ENCODE measurements around the gene ANP32E.
"Not testable (repeated sequence)": the region's sequence is repeated elsewhere in the genome, so short reads cannot be mapped to it uniquely, and the experiment has no call there.

Gene ANP32E

GRCh38 chr1:150213170-150214098 lies 22.5 kb downstream of the ANP32E start:
- DNase-seq, result peak; percentile 61 to 95 (median 91)

- no peak for DNase-seq
Measured at GRCh38 chr1:150212070-150212469, 23.8 kb downstream of the ANP32E start.

- DNase-seq, result peak in 2 of 14 donors; percentile 5 to 89
Measured at GRCh38 chr1:150210706-150211105, 25.2 kb downstream of the ANP32E start.

- DNase-seq, result peak in 1 of 14 donors; percentile 84
Measured at GRCh38 chr1:150210091-150210490, 25.8 kb downstream of the ANP32E start.

GRCh38 chr1:150208460-150208859 lies 27.5 kb downstream of the ANP32E start:
- not testable (repeated sequence) for DNase-seq

GRCh38 chr1:150207281-150207971 lies 28.5 kb downstream of the ANP32E start:
- DNase-seq, result peak in 1 of 14 donors; percentile 87

GRCh38 chr1:150196417-150196816 lies 39.5 kb downstream of the ANP32E start:
- DNase-seq, result no peak

DNA sequence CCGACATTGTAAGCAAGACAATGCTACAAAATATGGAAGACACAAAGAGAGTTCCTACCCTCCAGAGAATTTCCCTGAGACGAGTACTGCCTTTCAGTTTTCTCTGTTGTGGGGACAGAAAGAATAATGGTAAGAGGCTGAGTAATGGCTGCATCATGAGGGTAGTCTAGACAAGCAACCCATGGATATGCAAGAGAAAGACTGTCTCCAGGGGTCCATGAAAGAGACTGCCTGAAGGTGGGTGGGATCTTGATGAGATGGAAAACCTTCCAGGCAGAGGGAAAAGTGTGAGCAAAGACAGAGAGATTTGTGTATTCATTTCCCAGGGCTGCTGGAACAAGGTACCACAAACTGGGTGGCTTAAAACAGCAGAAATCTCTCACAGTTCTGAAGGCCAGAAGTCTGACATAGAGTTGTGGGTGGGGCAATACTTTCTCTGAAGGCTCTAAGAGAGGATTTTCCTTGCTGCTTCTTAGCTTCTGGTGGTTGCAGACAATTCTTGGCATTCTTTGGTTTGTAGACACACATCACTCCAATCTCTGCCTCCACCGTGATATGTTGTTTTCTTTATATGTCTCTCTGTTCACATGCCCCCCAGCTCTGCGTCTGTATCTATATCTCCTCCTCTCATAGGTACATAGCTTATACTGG lies 41.4 kb downstream of the ANP32E start:
- DNase-seq, result no peak

DNA sequence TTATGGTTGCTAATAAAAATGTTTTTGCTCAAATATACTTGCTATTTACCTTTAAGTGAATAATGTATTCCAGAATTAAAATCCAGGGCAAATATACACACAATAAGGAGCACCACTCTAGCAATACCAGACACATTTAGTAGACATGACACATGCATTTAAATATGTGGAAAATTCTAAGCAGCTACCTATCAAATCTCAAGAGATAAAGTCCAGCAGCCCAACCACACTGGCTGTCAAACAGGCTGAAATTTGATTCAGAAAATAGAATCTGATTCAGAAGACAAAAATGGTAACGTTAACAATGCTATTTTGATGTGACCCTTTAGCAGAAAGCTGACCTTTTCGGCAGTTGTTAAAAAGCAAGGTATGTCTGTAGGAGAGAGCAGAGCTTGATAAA lies 43.9 kb downstream of the ANP32E start:
- no peak for DNase-seq

DNA sequence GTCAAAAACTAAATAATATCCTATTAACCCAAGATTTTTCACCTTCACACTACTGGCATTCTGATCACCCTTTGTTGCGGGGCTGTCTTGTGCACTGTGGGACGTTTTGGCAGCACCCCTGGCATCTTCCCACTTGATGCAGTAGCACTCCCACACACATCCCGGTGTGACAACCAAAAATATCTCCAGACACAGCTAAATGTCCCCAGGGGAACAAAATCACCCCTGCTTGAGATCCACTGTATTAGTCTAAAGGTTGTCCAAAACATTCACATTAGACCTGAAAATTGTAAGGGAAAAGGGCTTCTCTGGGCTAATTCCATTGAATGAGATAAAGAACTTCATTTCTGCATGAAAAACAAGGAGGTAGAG lies 48.4 kb downstream of the ANP32E start:
- peak in 5 of 14 donors; percentile 5 to 80 (median 32) for DNase-seq

GRCh38 chr1:150186789-150187559 lies 48.9 kb downstream of the ANP32E start:
- peak in 5 of 14 donors; percentile 13 to 80 (median 34) for DNase-seq

DNA sequence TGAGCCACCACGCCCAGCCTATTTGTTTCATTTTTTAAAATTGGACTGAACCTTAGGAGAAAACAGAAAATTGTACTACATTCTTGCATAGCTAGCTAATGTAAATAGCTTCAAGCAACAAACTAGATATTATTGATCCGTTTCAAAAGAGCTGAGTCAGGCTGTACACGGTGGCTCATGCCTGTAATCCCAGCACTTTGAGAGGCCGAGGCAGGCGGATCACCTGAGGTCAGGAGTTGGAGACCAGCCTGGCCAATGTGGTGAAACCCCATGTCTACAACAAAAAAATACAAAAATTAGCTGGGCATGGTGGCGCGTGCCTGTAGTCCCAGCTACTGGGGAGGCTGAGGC lies 49.5 kb downstream of the ANP32E start:
- DNase-seq, result not testable (repeated sequence)

DNA sequence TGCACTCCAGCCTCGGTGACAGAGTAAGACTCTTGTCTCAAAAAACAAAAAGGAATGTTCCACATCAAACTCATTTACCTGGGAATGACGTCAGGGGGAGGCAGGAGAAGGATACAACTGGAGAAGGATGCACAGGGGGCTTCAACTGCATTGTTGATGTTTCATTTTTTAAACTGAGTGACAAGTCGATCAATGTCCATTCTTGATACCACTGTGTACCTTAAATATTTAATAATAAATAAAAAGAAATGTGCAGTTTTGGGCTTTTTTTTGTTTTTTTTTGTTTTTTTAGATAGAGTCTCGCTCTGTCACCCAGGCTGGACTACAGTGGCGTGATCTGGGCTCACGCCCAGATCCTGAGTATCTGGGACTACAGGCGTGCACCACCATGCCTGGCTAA lies 50.4 kb downstream of the ANP32E start:
- no peak for DNase-seq

- DNase-seq, result no peak
Measured at GRCh38 chr1:150183061-150183460, 52.9 kb downstream of the ANP32E start.

GRCh38 chr1:150182247-150182646 lies 53.7 kb downstream of the ANP32E start:
- DNase-seq, result peak in 12 of 14 donors; percentile 10 to 72 (median 54)

GRCh38 chr1:150180474-150180873 lies 55.4 kb downstream of the ANP32E start:
- no peak for DNase-seq

DNA sequence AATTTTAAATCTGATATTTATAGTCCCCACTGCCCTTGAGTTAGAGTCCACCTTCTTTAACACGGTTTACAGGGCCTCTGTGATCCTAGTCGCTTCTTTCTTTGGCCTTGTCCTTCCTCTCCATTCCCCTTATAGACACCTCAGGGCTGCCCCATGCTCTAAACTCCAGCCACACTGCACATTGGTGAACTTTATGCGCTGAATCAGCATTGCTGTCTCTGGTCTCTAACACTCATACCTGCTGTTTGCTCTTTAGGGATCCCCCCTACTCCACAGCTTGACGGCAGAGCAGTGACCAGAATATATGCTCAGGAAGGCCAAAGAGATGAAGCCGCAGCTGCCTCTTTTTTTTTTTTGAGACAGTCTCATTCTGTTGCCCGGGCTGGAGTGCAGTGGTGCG lies 56.0 kb downstream of the ANP32E start:
- DNase-seq, result no peak

- no peak for DNase-seq
Measured at GRCh38 chr1:150178548-150178947, 57.4 kb downstream of the ANP32E start.

DNA sequence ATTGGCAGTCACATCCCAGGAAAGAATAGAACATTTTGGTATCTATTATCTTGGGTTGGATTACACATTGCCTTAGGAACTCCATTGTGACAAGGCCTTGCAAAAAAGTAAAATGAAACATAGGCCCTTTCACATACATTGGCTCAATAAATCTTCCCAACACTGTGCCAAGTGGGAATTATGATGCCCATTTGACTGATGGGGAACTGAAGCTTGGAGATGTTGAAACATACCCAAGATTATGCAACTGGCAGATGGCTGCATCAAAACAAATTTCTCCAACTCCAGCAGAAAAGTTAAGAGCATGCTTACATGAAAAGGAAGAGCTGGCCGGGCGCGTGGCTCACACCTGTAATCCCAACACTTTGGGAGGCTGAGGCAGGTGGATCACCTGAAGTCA lies 59.3 kb downstream of the ANP32E start:
- no peak for DNase-seq

DNA sequence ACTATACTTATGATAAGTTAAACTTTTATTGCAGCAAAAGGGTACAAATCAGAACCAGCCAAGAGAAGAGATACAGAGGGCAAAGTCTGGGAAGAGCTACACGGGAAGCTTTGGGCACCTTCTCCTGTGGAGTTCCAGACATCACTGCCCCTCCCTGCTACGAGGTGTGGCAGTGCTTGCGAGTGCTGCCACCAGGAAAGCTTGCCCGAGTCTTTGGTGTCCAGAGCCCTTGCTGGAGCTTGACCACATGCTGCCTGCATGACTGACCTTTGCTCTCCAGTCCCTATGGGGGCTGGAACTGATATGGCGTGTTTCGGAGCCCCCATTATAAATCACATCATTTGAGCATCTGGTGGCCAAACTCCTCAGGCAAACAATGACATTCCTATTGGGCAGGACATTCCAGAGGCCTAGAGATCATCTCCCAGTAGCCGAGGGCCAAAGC lies 62.7 kb downstream of the ANP32E start:
- DNase-seq, result no peak

DNA sequence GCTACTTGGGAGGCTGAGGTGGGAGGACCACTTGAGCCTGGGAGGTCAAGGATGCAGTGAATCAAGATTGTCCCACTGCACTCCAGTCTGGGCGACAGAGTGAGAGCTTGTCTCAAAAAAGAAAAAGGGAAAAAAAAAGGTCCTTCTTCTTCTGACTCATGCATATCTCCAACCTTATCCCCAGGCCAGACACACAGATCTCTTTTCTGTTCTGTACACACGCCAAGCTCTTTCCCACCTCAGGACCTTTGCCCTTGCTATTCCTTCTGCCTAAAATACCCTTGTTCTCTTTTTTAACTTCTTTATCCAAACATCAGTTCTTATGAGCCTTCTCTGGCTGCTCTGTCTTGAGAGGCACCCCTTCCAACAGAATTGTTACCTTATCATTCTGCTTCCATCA lies 64.1 kb downstream of the ANP32E start:
- DNase-seq, result no peak

DNA sequence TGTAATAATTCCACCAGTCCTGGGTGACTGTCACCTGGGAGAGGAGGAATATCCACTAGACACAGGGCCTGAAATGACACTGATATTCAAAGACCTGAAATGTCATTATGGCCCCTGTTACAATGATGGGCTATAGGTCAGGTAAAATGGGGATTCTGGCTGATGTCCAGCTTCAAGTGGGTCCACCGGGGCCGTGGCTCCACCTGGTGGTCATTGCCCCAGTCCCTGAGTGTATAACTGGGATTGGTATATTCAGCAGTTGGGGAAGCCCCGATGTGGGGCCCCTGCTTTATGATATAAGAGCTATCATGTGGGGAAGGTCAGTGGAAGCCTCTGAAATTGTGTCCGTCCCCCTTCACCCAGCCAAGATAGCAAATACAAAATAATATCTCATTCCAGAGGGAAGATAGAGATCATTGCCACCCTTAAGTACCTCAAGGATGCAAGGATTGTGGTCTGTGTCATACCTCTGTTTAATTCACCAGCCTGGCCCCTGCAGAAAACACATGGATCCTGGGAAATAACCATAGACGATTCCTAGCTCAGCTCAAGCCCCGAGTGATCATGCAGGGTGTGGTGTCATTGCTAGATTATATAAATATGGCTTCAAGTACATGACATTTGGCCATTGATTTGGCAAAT lies 66.8 kb downstream of the ANP32E start:
- DNase-seq, result peak in 6 of 14 donors; percentile 12 to 63 (median 20)

Measured in C1 segment of cervical spinal cord (tissue), 14 donors.